ENCODE data around the gene DKKL1. TPM values are rescaled to one million over a fixed set of nuclear protein-coding genes. Genes with fewer than 3 reads are reported as not detected.

The DKKL1 gene
- polyA plus RNA-seq, 1 of the 3 experiments (the other 2 are of a cell fraction): 0.36 TPM

GRCh38 chr19:49403404-49404187 is 39.9 kb downstream of the DKKL1 start:
- Histone ChIP-seq H3F3A (replicated peaks; ENCODE audit: insufficient read depth) (no peaks in the 10 kb centered on the region), H3K4me1 (ENCODE audit: control insufficient read depth in 1 of 2, insufficient read depth in 2 of 2, low read depth in 1 of 2, low read length in 1 of 2) (no peaks in the 10 kb centered on the region; a peak in 2 of 4 replicates), H3K27ac (ENCODE audit: low read depth in 2 of 2, low read length in 1 of 2) (no peak overlapping the region), H3K9me3 (no peaks in the 10 kb centered on the region), H3K9ac (no peak overlapping the region), H3K4me2 (no peak overlapping the region), H3K4me3 (ENCODE audit: low read depth in 2 of 2, low read length in 1 of 2) (no peak overlapping the region), H3K9me2 (no peaks in the 10 kb centered on the region), H3K36me3 (replicated peaks in 1 of 2; ENCODE audit: control insufficient read depth in 1 of 2, insufficient read depth in 2 of 2, low read length in 1 of 2) (no peaks in the 10 kb centered on the region), H3K79me2 (ENCODE audit: insufficient read depth) (no peaks in the 10 kb centered on the region), H2AFZ (ENCODE audit: low read depth) (no peak overlapping the region), H3K27me3 (ENCODE audit: insufficient read depth) (no peaks in the 10 kb centered on the region; the same call in 1 of the 2 replicates), H4K20me1 (ENCODE audit: insufficient read depth) (no peaks in the 10 kb centered on the region)
- ChIA-PET POLR2A (no interaction called here), CTCF (interaction anchor here (0.8 to 3.7 kb wide), 4 partner anchors 12 to 40 kb away, joined by 3 to 18 read pairs (median 4); no protein-coding TSS in a partner anchor)
- WGBS (ENCODE audit: low lambda C conversion rate): 58% methylated on average over 7 of the region's 7 CpGs
- TF ChIP-seq TCF12 (IDR thresholded peaks at IDR 0.05) (peak; percentile 29; the same call in 1 of the 2 replicates), RXRA (IDR thresholded peaks at IDR 0.05; ENCODE audit: borderline replicate concordance, low read depth) (no peak)
- DNase-seq: peak; percentile 3

- Histone ChIP-seq H3K79me2 (ENCODE audit: insufficient read depth) (no peaks in the 10 kb centered on the region), H3K9me3 (no peaks in the 10 kb centered on the region), H3K36me3 (replicated peaks in 1 of 2; ENCODE audit: control insufficient read depth in 1 of 2, insufficient read depth in 2 of 2, low read length in 1 of 2) (no peaks in the 10 kb centered on the region), H3F3A (replicated peaks; ENCODE audit: insufficient read depth) (no peaks in the 10 kb centered on the region), H3K4me2 (no peak overlapping the region), H3K4me3 (ENCODE audit: low read depth in 2 of 2, low read length in 1 of 2) (no peak overlapping the region), H3K27me3 (ENCODE audit: insufficient read depth) (no peaks in the 10 kb centered on the region), H2AFZ (ENCODE audit: low read depth) (no peak overlapping the region), H3K9ac (no peak overlapping the region), H3K27ac (ENCODE audit: low read depth in 2 of 2, low read length in 1 of 2) (no peak overlapping the region), H3K9me2 (no peaks in the 10 kb centered on the region), H4K20me1 (ENCODE audit: insufficient read depth) (no peaks in the 10 kb centered on the region), H3K4me1 (ENCODE audit: control insufficient read depth in 1 of 2, insufficient read depth in 2 of 2, low read depth in 1 of 2, low read length in 1 of 2) (no peaks in the 10 kb centered on the region; a peak in 2 of 4 replicates)
- DNase-seq: no peak
- ChIA-PET POLR2A (no interaction called here), CTCF (interaction anchor here (1.2 to 17.5 kb wide), 3 partner anchors 15 to 106 kb away, joined by 3 to 108 read pairs (median 5); no protein-coding TSS in a partner anchor)
- TF ChIP-seq ZBTB33 (IDR thresholded peaks at IDR 0.05; ENCODE audit: borderline replicate concordance, low read depth): no peak
- no peak for TF ChIP-seq RFX5 (IDR thresholded peaks at IDR 0.05; ENCODE audit: low read length)
- TF ChIP-seq CTCF (IDR thresholded peaks at IDR 0.05): no peak
- no peak for TF ChIP-seq RXRA (IDR thresholded peaks at IDR 0.05; ENCODE audit: borderline replicate concordance, low read depth)
- no peak for TF ChIP-seq GATA2 (CRISPR knock-in tag; IDR thresholded peaks at IDR 0.05)
- TF ChIP-seq TAF1 (IDR thresholded peaks at IDR 0.05; ENCODE audit: borderline replicate concordance, low read depth, low read length): no peak
- no peak for TF ChIP-seq USF2 (IDR thresholded peaks at IDR 0.05; ENCODE audit: borderline replicate concordance, low read depth, low read length)
- TF ChIP-seq TEAD4 (IDR thresholded peaks at IDR 0.05; ENCODE audit: borderline replicate concordance, insufficient read depth): no peak
- WGBS (ENCODE audit: low lambda C conversion rate): 53% methylated on average over 5 of the region's 7 CpGs
These were observed 43.4 kb downstream of the DKKL1 start for GRCh38 chr19:49407079-49407478.

Measured in SK-N-SH (cell line).